Adrenal gland (tissue), 12 donors: ENCODE measurements around the gene PARVB. TPM values are rescaled to one million over a fixed set of nuclear protein-coding genes. Genes with fewer than 3 reads are reported as not detected.
A peak's percentile ranks its signal among the peaks of the same experiment; 100 is the strongest.

Experiments
- DNase-seq, 7 donors: peaks; one replicate each; pipeline ENCODE4 v3.0.0-alpha.2; 2019 to 2020
- H3K27ac ChIP-seq, 5 donors: fragments of 200-600 bp; sonication (generic) in 4 of 5; 1 replicate in 3 of 5; 2 replicates in 2 of 5; pipeline versions ENCODE4 v1.5.1 to v1.8.0; 2016 to 2020; ENCODE audit warnings: mild to moderate bottlenecking in 1 of 5
- H3K27me3 ChIP-seq: fragments of 200-600 bp; 2 replicates; pipeline ENCODE4 v1.8.0; 2021
- H3K36me3 ChIP-seq, 2 donors: fragments of 200-600 bp; replicated peaks in 1 of 2; 1 replicate in 1 of 2; 2 replicates in 1 of 2; pipeline versions ENCODE4 v1.5.1 to v1.8.0; 2018 to 2022
- H3K4me1 ChIP-seq, 2 donors: fragments of 200-600 bp; replicated peaks in 1 of 2; 1 replicate in 1 of 2; 2 replicates in 1 of 2; pipeline versions ENCODE4 v1.5.1 to v1.8.0; 2018 to 2021
- H3K4me3 ChIP-seq, 4 donors: fragments of 200-600 bp; sonication (generic) in 3 of 4; one replicate each; pipeline ENCODE4 v1.5.1; 2016 to 2018
- H3K9me3 ChIP-seq, 3 donors: fragments of 200-600 bp; sonication (generic) in 1 of 3; replicated peaks in 1 of 3; 1 replicate in 2 of 3; 2 replicates in 1 of 3; pipeline versions ENCODE4 v1.5.1 to v1.8.0; 2016 to 2021
- POLR2A ChIP-seq, 2 donors: fragments of 450-650 bp; IDR thresholded peaks; one replicate each; pipeline ENCODE4 v1.6.1; 2017; ENCODE audit warnings: antibody characterized with exemption in 2 of 2, mild to moderate bottlenecking in 2 of 2, moderate library complexity in 1 of 2
- WGBS, 4 donors: extraction: QIAGEN DNeasy Blood & Tissue Kit in 2 of 4; methylation state at CpG; one replicate each; pipeline versions ENCODE4 v1.1.5 to v1.1.7; 2013 to 2017; 5-methylcytosine and 5-hydroxymethylcytosine counted together
- intact Hi-C, 2 donors: fragments of 100-400 bp; cut with DNase I; formaldehyde crosslinking; loops; one replicate each; pipeline versions ENCODE4 v1.14.1 to v1.15.0; 2022 to 2023
- polyA plus RNA-seq, 3 donors: library from polyadenylated mRNA; stranded (reverse); fragments of 200-250 nt in 2 of 3; fragments of 350-450 nt in 1 of 3; fragmentation: Illumina TruSeq in 1 of 3; extraction: RNeasy Lipid Tissue Mini Kit (QIAGEN cat#74804) in 1 of 3; gene quantifications; one replicate each; pipeline ENCODE4 v1.2.3, GENCODE V29; 2013 to 2014
- total RNA-seq, 9 donors: library from RNA; depleted of rRNA in 4 of 9; stranded (reverse); fragments of >200 nt in 4 of 9; fragments of 120-200 nt in 1 of 9; fragmentation: NEBNext Ultra II Directional in 1 of 9; extraction: Animal tissue kit (Norgen Biotek cat#: 25700) in 1 of 9; gene quantifications; one replicate each; pipeline versions ENCODE4 v1.1.0 to v1.2.4, GENCODE V29; 2013 to 2023
- TF ChIP-seq, protein P1 (sequence below), 6 experiments: fragments of 450-650 bp in 4 of 6; fragments of 200-600 bp in 2 of 6; sonication (generic) in 1 of 6; IDR thresholded peaks; 1 replicate in 5 of 6; 2 replicates in 1 of 6; pipeline versions ENCODE4 v1.5.1 to v1.8.0; 2016 to 2021; ENCODE audit warnings: antibody characterized with exemption in 6 of 6, mild to moderate bottlenecking in 2 of 6, moderate library complexity in 1 of 6
- donor health status: healthy with polysubstance abuse.
- donor health status: Bipolar disorder and iron deficiency.
- donor health status: DM: yes; HTN: yes; CAD: no.
- donor health status: DM: no; HTN: no; CAD: no.
- donor health status: DM: no; HTN: no; CAD: no.
- donor health status: DM: yes; HTN: yes; CAD: no.

Gene PARVB
- total and polyA plus RNA-seq, 12 donors, result 16.9 to 77.6 (median 45.9) TPM

DNA sequence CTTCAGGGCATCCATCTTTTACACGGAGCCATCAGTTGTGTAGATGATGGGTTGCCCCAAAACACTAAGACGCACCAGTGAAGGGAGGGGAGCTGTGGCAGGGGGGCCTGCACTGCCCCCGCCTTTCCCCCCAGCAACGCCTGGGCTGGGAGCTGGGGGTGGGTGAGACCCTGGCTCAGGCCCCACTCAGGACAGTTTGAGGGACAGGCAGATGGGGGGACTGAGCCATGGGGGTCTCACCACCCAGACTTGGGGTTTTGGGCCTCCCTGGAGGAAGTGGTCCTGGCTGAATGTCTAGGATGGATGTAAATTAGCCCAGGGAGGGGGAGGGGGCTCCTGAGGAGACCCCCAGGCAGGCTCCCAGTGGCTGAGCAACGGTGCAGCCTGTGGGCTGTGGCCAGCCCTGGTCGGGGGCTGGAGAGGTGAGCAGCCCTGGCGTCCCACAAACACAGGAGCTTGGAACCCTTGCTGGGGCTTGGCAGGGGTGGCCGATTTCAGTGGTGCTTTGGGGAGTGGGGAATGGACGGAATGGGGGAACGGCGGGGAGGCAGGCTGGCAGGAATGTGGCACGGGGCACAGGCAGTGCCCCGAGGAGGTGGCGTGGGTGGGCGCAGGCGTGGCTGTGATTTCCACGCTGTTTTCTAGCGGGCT lies 6.1 kb downstream of the PARVB start:
- H3K9me3 ChIP-seq, result no peaks in the 10 kb centered on the region
- no peak overlapping the region for H3K4me3 ChIP-seq
- 85 to 92% (median 87%) methylated on average over 3 to 18 of the region's 18 CpGs for WGBS, 4 donors
- H3K4me1 ChIP-seq, result peaks cover 11 to 17% of the 10 kb centered on the region in 2 donors
- intact Hi-C loops, result no loop called here
- no peaks in the 10 kb centered on the region for H3K36me3 ChIP-seq
- DNase-seq, result no peak
- peak overlapping the region in 3 of 5 donors; percentile 7 to 61 (median 52) for H3K27ac ChIP-seq
- TF ChIP-seq, protein P1, sequence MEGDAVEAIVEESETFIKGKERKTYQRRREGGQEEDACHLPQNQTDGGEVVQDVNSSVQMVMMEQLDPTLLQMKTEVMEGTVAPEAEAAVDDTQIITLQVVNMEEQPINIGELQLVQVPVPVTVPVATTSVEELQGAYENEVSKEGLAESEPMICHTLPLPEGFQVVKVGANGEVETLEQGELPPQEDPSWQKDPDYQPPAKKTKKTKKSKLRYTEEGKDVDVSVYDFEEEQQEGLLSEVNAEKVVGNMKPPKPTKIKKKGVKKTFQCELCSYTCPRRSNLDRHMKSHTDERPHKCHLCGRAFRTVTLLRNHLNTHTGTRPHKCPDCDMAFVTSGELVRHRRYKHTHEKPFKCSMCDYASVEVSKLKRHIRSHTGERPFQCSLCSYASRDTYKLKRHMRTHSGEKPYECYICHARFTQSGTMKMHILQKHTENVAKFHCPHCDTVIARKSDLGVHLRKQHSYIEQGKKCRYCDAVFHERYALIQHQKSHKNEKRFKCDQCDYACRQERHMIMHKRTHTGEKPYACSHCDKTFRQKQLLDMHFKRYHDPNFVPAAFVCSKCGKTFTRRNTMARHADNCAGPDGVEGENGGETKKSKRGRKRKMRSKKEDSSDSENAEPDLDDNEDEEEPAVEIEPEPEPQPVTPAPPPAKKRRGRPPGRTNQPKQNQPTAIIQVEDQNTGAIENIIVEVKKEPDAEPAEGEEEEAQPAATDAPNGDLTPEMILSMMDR (IDR thresholded peaks at IDR 0.05), result no peak
- no peak for TF ChIP-seq POLR2A (IDR thresholded peaks at IDR 0.05)
- no peaks in the 10 kb centered on the region for H3K27me3 ChIP-seq

DNA sequence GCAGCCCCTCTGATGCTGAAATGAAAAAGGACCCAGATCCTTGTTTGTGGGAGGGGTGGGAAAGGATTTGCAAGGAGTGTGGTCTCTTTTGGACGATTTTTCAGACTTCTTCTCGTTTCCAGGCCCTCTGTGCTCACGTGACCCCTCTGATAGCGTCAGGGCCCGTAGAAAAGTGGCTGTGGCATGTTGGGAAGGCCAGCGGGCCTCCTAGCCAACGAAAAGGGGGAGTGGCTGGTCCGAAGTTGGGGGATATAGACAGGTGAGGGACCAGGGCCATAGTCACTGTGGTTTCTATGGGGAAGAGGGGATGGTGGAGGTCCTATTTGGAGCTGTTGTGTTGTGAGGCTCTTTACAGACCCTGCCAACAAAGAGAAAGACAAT lies 6.6 kb downstream of the PARVB start:
- H3K36me3 ChIP-seq, result no peaks in the 10 kb centered on the region
- H3K4me3 ChIP-seq, result no peak overlapping the region
- peak overlapping the region in 3 of 5 donors; percentile 7 to 49 (median 26) for H3K27ac ChIP-seq
- TF ChIP-seq, protein P1 (IDR thresholded peaks at IDR 0.05), result no peak
- TF ChIP-seq POLR2A (IDR thresholded peaks at IDR 0.05), result no peak
- no peak for DNase-seq
- intact Hi-C loops, result no loop called here
- H3K9me3 ChIP-seq, result no peaks in the 10 kb centered on the region
- peaks cover 11 to 17% of the 10 kb centered on the region in 2 donors for H3K4me1 ChIP-seq
- H3K27me3 ChIP-seq, result no peaks in the 10 kb centered on the region
- 76 to 87% (median 81%) methylated on average over 8 of the region's 8 CpGs for WGBS, 4 donors

DNA sequence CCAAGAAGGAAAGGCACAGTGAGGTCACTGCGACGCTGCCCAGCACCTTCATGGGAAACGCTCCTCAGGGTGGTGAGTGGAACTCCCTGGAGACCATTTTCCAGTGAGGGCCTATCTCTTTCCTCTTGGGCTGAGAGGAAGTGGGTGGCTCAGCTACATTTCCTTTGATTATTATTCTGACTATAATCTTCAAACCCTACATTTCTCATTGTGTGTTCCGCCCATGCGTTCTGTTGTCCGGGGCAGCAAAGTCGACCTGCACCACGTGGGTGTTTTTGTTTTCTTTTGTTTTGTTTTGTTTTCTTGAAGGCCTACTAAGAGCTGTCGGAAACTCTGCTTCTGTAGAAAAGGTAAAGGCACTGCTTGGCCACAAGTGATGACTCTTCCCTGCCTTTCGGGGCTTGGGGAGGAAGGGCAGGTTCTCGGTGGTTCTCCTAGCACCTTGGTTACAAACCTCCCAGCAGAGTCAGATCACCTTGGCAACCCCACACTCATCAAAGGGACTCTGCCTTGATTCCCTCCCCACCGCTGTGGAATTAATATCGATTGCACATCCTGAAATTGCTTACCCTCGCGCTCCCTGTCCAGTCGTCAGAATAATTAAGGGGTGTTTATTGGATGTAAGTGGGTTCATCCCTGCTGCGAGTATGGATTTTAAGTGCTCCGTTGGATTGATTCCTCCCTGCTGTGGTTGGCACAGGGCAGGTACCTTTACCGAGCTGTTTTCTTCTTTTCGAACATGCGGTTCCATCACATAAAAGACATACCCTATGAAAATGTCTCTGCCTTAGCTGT lies 7.3 kb downstream of the PARVB start:
- H3K27ac ChIP-seq, result peak overlapping the region in 2 of 5 donors; percentile 26 to 49
- WGBS, 4 donors, result 70 to 79% (median 76%) methylated on average over 21 of the region's 21 CpGs

DNA sequence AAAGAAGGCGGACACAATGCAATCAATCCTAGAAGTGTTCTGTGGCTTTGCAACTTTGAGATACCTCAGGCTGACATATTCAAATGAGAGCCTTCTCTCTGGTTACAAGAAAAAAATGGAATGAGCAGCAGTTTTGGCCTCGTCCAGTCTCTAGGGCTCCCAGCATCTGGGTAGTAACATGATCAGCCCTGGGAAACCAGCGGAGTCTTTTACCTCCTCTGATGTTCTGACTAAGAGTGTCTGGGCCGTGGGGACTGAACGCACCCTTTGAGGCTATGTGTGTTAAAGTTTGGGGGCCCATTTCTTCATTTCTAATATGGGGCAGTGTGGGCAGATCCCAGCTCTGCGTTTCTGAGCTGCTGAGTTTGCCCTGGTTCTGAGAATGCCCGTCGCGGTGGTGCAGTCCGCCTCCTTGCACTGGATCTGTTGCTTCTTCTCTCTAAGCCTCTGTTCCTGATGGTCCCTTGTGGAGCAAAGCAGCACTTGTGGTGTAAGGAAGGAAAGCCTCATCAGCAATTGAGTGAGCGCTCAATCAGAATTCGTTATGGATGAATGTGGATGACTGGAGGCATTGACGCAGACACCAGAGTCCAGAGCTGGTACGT lies 8.1 kb downstream of the PARVB start:
- intact Hi-C loops, result no loop called here
- TF ChIP-seq, protein P1 (IDR thresholded peaks at IDR 0.05), result no peak
- Histone ChIP-seq H3K36me3 (no peaks in the 10 kb centered on the region), H3K27me3 (no peaks in the 10 kb centered on the region), H3K4me3 (no peak overlapping the region), H3K27ac (no peak overlapping the region), H3K9me3 (no peaks in the 10 kb centered on the region), H3K4me1 (peaks cover 13 to 18% of the 10 kb centered on the region in 2 donors)
- no peak for DNase-seq
- 83 to 88% (median 86%) methylated on average over 13 to 14 of the region's 14 CpGs for WGBS, 4 donors

More for the DNA sequence above, 7.3 kb downstream of the PARVB start:
- H3K9me3 ChIP-seq, result no peaks in the 10 kb centered on the region
- DNase-seq, result no peak
- H3K4me1 ChIP-seq, result peaks cover 11 to 17% of the 10 kb centered on the region in 2 donors
- H3K27me3 ChIP-seq, result no peaks in the 10 kb centered on the region
- no peaks in the 10 kb centered on the region for H3K36me3 ChIP-seq
- no peak overlapping the region for H3K4me3 ChIP-seq
- intact Hi-C loops, result no loop called here
- TF ChIP-seq POLR2A (IDR thresholded peaks at IDR 0.05), result no peak
- TF ChIP-seq, protein P1 (IDR thresholded peaks at IDR 0.05), result no peak
